ENCODE measurements around the gene PMS2. TPM values are rescaled to one million over a fixed set of nuclear protein-coding genes. Genes with fewer than 3 reads are reported as not detected.
A peak's percentile ranks its signal among the peaks of the same experiment; 100 is the strongest.

Gene PMS2
- total and polyA plus RNA-seq, 9 of the 15 experiments (the other 6 are each of a cell fraction or from before 2014, with no cell fraction given) = 4.9 to 27.6 (median 16.5) TPM

DNA sequence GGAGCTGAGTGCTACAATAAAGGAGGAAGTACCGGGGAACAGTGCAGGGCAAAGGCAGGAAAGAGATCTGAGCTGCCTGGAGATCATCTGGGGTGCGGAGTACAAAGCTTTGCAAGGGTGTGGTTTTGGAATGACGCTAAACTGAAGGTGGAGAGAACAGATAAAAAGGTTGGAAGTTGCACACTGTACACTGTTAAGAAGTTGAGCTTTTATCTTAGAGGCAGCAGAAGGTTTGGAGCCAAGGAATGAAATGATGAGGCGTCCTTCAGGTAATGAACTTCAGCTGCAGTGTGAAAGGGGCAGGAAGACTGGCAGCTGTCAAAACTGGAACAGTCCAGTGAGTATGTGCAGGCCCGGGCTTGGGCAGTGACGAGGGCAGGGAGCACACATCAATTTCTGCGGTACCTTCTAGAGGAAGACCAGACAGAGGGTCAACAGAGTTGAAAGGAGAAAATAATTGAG lies 15.2 kb upstream of the PMS2 start (continued):
- no peak for TF ChIP-seq RAD21 (CRISPR knock-in tag; conservative IDR thresholded peaks at IDR 0.05 in 1 of 2, IDR thresholded peaks at IDR 0.05 in 1 of 2)
- no peak for TF ChIP-seq ETV1 (tag; conservative IDR thresholded peaks at IDR 0.05; ENCODE audit: low read depth)
- TF ChIP-seq ZNF212 (CRISPR knock-in tag; IDR thresholded peaks at IDR 0.05) = 0 out of 2 replicates have a peak, but pooled peaks have one; percentile 19
- peak; percentile 3 for TF ChIP-seq ZFP36 (IDR thresholded peaks at IDR 0.05; ENCODE audit: low read depth, low read length, partially characterized antibody)
- peak; percentile 72; the same call in 1 of the 2 replicates for TF ChIP-seq L3MBTL2 (IDR thresholded peaks at IDR 0.05)
- TF ChIP-seq ZNF354B (CRISPR knock-in tag; IDR thresholded peaks at IDR 0.05) = 0 out of 2 replicates have a peak, but pooled peaks have one; percentile 17
- TF ChIP-seq, protein P1, sequence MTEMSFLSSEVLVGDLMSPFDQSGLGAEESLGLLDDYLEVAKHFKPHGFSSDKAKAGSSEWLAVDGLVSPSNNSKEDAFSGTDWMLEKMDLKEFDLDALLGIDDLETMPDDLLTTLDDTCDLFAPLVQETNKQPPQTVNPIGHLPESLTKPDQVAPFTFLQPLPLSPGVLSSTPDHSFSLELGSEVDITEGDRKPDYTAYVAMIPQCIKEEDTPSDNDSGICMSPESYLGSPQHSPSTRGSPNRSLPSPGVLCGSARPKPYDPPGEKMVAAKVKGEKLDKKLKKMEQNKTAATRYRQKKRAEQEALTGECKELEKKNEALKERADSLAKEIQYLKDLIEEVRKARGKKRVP (CRISPR knock-in tag; IDR thresholded peaks at IDR 0.05) = peak; percentile 73
- peak; percentile 95 for TF ChIP-seq ZNF766 (CRISPR knock-in tag; conservative IDR thresholded peaks at IDR 0.05)
- TF ChIP-seq ELF1 (tag; IDR thresholded peaks at IDR 0.05) = peak; percentile 56
- TF ChIP-seq NELFE (IDR thresholded peaks at IDR 0.05; ENCODE audit: insufficient read depth, insufficient read length) = no peak
- peak; percentile 96 for TF ChIP-seq SMARCC2 (IDR thresholded peaks at IDR 0.05; ENCODE audit: low read depth)
- TF ChIP-seq, protein P2, sequence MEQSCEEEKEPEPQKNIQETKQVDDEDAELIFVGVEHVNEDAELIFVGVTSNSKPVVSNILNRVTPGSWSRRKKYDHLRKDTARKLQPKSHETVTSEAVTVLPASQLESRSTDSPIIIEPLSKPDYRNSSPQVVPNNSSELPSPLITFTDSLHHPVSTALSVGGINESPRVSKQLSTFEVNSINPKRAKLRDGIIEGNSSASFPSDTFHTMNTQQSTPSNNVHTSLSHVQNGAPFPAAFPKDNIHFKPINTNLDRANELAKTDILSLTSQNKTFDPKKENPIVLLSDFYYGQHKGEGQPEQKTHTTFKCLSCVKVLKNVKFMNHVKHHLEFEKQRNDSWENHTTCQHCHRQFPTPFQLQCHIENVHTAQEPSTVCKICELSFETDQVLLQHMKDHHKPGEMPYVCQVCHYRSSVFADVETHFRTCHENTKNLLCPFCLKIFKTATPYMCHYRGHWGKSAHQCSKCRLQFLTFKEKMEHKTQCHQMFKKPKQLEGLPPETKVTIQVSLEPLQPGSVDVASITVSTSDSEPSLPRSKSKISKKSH (CRISPR knock-in tag; IDR thresholded peaks at IDR 0.05) = no peak
- TF ChIP-seq RBFOX2 (IDR thresholded peaks at IDR 0.05; ENCODE audit: low read depth, low read length) = no peak
- no peak for TF ChIP-seq ETS2 (tag; IDR thresholded peaks at IDR 0.05; ENCODE audit: borderline replicate concordance, poor library complexity, severe bottlenecking)
- peak; percentile 97 to 98 for TF ChIP-seq KDM1A (IDR thresholded peaks at IDR 0.05)
- no peak for TF ChIP-seq HOXB6 (CRISPR knock-in tag; IDR thresholded peaks at IDR 0.05; ENCODE audit: borderline replicate concordance)
- TF ChIP-seq LCOR (CRISPR knock-in tag; IDR thresholded peaks at IDR 0.05) = peak; percentile 47
- TF ChIP-seq ZNF311 (CRISPR knock-in tag; IDR thresholded peaks at IDR 0.05) = peak; percentile 54; the same call in 1 of the 2 replicates
- TF ChIP-seq, protein P3, sequence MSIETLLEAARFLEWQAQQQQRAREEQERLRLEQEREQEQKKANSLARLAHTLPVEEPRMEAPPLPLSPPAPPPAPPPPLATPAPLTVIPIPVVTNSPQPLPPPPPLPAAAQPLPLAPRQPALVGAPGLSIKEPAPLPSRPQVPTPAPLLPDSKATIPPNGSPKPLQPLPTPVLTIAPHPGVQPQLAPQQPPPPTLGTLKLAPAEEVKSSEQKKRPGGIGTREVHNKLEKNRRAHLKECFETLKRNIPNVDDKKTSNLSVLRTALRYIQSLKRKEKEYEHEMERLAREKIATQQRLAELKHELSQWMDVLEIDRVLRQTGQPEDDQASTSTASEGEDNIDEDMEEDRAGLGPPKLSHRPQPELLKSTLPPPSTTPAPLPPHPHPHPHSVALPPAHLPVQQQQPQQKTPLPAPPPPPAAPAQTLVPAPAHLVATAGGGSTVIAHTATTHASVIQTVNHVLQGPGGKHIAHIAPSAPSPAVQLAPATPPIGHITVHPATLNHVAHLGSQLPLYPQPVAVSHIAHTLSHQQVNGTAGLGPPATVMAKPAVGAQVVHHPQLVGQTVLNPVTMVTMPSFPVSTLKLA (conservative IDR thresholded peaks at IDR 0.05) = peak; percentile 20 to 78; a peak in 2 of 4 replicates
- TF ChIP-seq, protein P4, sequence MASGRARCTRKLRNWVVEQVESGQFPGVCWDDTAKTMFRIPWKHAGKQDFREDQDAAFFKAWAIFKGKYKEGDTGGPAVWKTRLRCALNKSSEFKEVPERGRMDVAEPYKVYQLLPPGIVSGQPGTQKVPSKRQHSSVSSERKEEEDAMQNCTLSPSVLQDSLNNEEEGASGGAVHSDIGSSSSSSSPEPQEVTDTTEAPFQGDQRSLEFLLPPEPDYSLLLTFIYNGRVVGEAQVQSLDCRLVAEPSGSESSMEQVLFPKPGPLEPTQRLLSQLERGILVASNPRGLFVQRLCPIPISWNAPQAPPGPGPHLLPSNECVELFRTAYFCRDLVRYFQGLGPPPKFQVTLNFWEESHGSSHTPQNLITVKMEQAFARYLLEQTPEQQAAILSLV (tag; IDR thresholded peaks at IDR 0.05) = no peak
